HepG2 (cell line): Measurements from ENCODE around the gene WWC2.

ENCODE experiments used
- ARID2 ChIP-seq: sonication (generic); formaldehyde crosslinking; IDR thresholded peaks from 2 replicates; pipeline ENCODE4 v1.8.1; 2022; ENCODE audit warnings: mild to moderate bottlenecking, missing genetic modification reagents, borderline replicate concordance
- TF ChIP-seq, protein P1 (sequence below): sonication (generic); formaldehyde crosslinking; IDR thresholded peaks from 2 replicates; pipeline ENCODE4 v1.5.0; 2020; ENCODE audit warnings: mild to moderate bottlenecking, missing genetic modification reagents

- TF ChIP-seq, protein P1, sequence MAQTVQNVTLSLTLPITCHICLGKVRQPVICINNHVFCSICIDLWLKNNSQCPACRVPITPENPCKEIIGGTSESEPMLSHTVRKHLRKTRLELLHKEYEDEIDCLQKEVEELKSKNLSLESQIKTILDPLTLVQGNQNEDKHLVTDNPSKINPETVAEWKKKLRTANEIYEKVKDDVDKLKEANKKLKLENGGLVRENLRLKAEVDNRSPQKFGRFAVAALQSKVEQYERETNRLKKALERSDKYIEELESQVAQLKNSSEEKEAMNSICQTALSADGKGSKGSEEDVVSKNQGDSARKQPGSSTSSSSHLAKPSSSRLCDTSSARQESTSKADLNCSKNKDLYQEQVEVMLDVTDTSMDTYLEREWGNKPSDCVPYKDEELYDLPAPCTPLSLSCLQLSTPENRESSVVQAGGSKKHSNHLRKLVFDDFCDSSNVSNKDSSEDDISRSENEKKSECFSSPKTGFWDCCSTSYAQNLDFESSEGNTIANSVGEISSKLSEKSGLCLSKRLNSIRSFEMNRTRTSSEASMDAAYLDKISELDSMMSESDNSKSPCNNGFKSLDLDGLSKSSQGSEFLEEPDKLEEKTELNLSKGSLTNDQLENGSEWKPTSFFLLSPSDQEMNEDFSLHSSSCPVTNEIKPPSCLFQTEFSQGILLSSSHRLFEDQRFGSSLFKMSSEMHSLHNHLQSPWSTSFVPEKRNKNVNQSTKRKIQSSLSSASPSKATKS (CRISPR knock-in tag) = no peak
- no peak for TF ChIP-seq ARID2 (CRISPR knock-in tag)
Measured at GRCh38 chr4:183356931-183357675, 258.0 kb downstream of the WWC2 start.
